ENCODE results near the gene THAP2. TPM values are rescaled to one million over a fixed set of nuclear protein-coding genes. Genes with fewer than 3 reads are reported as not detected.

Gene THAP2
- total and polyA plus RNA-seq, 7 donors: 3.1 to 5.5 (median 4.2) TPM

DNA sequence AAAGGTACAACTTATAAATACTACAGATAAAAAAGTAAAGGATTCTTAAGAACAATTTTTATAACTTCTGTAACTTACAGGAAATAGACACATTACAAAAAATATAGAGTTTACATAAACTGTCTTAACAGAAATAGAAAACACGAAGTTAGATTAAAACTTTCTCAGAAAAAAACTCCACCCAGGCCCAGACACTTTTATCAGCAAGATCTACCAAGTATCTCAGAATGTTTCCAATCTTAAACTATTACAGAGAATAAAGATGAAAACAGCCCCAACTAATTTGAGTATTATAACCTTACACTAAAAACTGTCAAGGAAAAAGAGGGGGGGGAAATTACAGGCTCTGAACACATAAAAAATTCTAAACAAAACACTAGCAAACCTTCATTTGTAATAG, 8.6 kb upstream of the THAP2 start:
- Histone ChIP-seq H3K27ac (no peak overlapping the region), H3K36me3 (peaks cover 7 to 67% (median 14%) of the 10 kb centered on the region in 4 donors), H3K4me1 (peaks cover 0 to 33% (median 14%) of the 10 kb centered on the region in 4 donors), H3K4me3 (no peak overlapping the region), H3K27me3 (no peaks in the 10 kb centered on the region), H3K9me3 (no peaks in the 10 kb centered on the region)
- WGBS, 2 donors: 36 to 51% methylated on average over 1 of the region's 1 CpG
- intact Hi-C loops (cut with DNase I): no loop called here
- TF ChIP-seq, protein P1, sequence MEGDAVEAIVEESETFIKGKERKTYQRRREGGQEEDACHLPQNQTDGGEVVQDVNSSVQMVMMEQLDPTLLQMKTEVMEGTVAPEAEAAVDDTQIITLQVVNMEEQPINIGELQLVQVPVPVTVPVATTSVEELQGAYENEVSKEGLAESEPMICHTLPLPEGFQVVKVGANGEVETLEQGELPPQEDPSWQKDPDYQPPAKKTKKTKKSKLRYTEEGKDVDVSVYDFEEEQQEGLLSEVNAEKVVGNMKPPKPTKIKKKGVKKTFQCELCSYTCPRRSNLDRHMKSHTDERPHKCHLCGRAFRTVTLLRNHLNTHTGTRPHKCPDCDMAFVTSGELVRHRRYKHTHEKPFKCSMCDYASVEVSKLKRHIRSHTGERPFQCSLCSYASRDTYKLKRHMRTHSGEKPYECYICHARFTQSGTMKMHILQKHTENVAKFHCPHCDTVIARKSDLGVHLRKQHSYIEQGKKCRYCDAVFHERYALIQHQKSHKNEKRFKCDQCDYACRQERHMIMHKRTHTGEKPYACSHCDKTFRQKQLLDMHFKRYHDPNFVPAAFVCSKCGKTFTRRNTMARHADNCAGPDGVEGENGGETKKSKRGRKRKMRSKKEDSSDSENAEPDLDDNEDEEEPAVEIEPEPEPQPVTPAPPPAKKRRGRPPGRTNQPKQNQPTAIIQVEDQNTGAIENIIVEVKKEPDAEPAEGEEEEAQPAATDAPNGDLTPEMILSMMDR (IDR thresholded peaks at IDR 0.05): no peak
- TF ChIP-seq EP300 (IDR thresholded peaks at IDR 0.05): no peak
- no peak for TF ChIP-seq POLR2A (IDR thresholded peaks at IDR 0.05)
- TF ChIP-seq POLR2AphosphoS5 (IDR thresholded peaks at IDR 0.05): no peak
- DNase-seq: no peak

DNA sequence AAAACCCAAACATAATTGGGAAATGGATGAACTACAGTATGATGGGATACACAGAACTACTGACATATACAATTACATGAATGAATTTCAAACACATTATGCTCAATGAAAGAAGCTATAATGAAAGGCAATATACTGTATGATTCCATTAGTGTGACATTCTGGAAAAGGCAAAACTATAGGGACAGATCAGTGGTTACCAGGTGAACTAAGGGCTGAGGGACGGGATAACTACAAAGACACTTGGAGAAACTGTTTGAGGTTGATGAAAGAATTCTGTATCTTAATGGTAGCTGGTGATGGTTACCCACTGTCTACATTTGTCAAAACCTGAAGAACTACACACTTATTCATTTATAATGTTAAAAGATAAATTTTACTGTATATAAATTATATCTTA, 8.2 kb upstream of the THAP2 start:
- intact Hi-C loops (cut with DNase I): no loop called here
- Histone ChIP-seq H3K4me1 (peaks cover 0 to 38% (median 18%) of the 10 kb centered on the region in 4 donors), H3K9me3 (no peaks in the 10 kb centered on the region), H3K27ac (no peak overlapping the region), H3K27me3 (no peaks in the 10 kb centered on the region), H3K4me3 (no peak overlapping the region), H3K36me3 (peaks cover 7 to 67% (median 14%) of the 10 kb centered on the region in 4 donors)
- TF ChIP-seq, protein P1 (IDR thresholded peaks at IDR 0.05): no peak
- TF ChIP-seq EP300 (IDR thresholded peaks at IDR 0.05) (no peak), POLR2A (IDR thresholded peaks at IDR 0.05) (no peak), POLR2AphosphoS5 (IDR thresholded peaks at IDR 0.05) (no peak)
- WGBS, 2 donors: 90 to 91% methylated on average over 1 of the region's 1 CpG
- DNase-seq: no peak

DNA sequence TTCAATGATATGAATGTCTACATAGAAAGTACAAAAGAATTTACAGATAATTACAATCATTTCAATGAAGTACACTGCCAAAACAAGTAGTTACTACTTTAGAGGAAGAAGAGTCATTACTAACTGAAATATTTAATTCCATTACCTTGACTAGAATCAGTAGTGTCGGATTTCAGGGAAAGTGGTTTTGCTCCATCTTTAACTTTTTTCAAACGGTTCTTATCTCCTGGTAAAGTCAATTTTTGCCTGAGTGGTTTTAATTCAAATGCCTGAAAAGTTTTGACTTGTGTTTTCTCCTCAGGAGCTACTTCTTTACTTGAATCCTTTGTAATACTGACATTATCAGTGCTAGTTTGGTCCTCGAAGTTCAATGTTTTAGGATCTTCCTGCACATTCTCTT, 7.4 kb upstream of the THAP2 start:
- Histone ChIP-seq H3K9me3 (no peaks in the 10 kb centered on the region), H3K27me3 (no peaks in the 10 kb centered on the region), H3K36me3 (peaks cover 7 to 67% (median 14%) of the 10 kb centered on the region in 4 donors), H3K27ac (no peak overlapping the region), H3K4me1 (peaks cover 0 to 42% (median 26%) of the 10 kb centered on the region in 4 donors), H3K4me3 (no peak overlapping the region)
- intact Hi-C loops (cut with DNase I): no loop called here
- no peak for DNase-seq
- WGBS, 2 donors: 71 to 85% methylated on average over 3 of the region's 3 CpGs
- TF ChIP-seq, protein P1 (IDR thresholded peaks at IDR 0.05): no peak
- no peak for TF ChIP-seq POLR2A (IDR thresholded peaks at IDR 0.05)
- TF ChIP-seq POLR2AphosphoS5 (IDR thresholded peaks at IDR 0.05): no peak
- no peak for TF ChIP-seq EP300 (IDR thresholded peaks at IDR 0.05)

DNA sequence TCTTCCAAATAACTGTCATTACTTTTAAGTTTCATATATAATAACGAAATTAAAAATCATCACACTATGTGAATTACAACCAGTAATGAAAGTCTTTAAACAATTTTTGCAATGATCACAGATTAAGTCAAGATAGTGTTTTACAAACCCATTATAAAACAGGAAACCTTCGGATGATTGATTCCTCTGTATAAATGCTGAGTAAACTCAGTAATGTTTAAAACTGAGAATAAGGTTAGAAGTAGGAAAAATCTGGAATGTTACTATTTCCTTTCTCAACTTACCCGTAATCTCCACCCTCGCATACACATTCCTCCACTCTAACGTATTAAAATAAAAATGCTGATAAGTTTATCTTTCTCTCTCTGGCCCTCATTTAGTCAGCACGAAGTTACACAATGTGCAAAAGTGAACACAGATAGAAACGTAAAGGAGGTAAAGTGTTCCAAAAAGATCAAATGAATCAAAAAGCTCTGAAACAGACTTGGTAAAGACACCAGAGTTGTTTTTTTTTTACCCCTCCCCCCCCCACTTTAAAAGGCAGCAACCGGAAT, 2.0 kb upstream of the THAP2 start:
- whole genome bisulfite sequencing, 2 donors: 2 to 9% methylated on average over 8 of the region's 8 CpGs
- Histone ChIP-seq H3K4me1 (peaks cover 3 to 44% (median 24%) of the 10 kb centered on the region in 4 donors), H3K27me3 (no peaks in the 10 kb centered on the region), H3K36me3 (peaks cover 4 to 32% (median 14%) of the 10 kb centered on the region in 4 donors), H3K27ac (peak overlapping the region; percentile 91 to 99 (median 97)), H3K9me3 (no peaks in the 10 kb centered on the region), H3K4me3 (peak overlapping the region; percentile 73 to 90 (median 86))
- TF ChIP-seq POLR2AphosphoS5 (IDR thresholded peaks at IDR 0.05) (no peak), POLR2A (IDR thresholded peaks at IDR 0.05) (no peak), EP300 (IDR thresholded peaks at IDR 0.05) (no peak)
- TF ChIP-seq, protein P1 (IDR thresholded peaks at IDR 0.05): no peak
- intact Hi-C loops (cut with DNase I): loop anchor here (2.0 to 5.0 kb wide), 4 partner anchors 25 to 175 kb away; partner anchors contain the start of genes RAB21, TBC1D15 and TMEM19
- no peak for DNase-seq
